PC-3 (cell line): ENCODE measurements around the gene SH3D19. TPM values are rescaled to one million over a fixed set of nuclear protein-coding genes. Genes with fewer than 3 reads are reported as not detected.

ENCODE experiments used
- ATAC-seq: fragments of 200-7000 bp; cut with Tn5 transposase; 2 replicates; pipeline ENCODE4 v1.9.1; 2020; ENCODE audit warnings: mild to moderate bottlenecking, moderate library complexity
- BruUV-seq: library from RNA; stranded (reverse); fragments of 400-500 nt; replicated peaks from 2 replicates; lab custom pipeline; 2021; lab: Mats Ljungman, UMichigan
- CTCF ChIA-PET: fragments of 300-600 bp; sonication (Branson Sonifier 250); formaldehyde crosslinking; loops from one replicate; lab custom pipeline; 2022; ENCODE audit warnings: antibody characterized with exemption; lab: Charles Lee
- POLR2A ChIA-PET: fragments of 300-600 bp; sonication (Branson Sonifier 250); formaldehyde crosslinking; loops from one replicate; lab custom pipeline; 2022; ENCODE audit warnings: antibody characterized with exemption; ENCODE audit not compliant: unreplicated experiment; lab: Charles Lee
- DNase-seq: peaks from one replicate; pipeline ENCODE4 v3.0.0-alpha.2; 2015
- H2AFZ ChIP-seq: fragments of 300-600 bp; sonication (generic); 2 replicates; pipeline ENCODE4 v1.6.0; 2016; ENCODE audit warnings: antibody characterized with exemption, low read length
- H3F3A ChIP-seq: fragments of 300-600 bp; sonication (generic); one replicate; pipeline ENCODE4 v1.6.0; 2017; ENCODE audit warnings: antibody characterized with exemption, low read length, control low read depth, mild to moderate bottlenecking; ENCODE audit not compliant: unreplicated experiment
- H3K27ac ChIP-seq: fragments of 300-600 bp; sonication (generic); 2 replicates; pipeline ENCODE4 v1.5.1; 2016; ENCODE audit warnings: mild to moderate bottlenecking, low read length
- H3K27me3 ChIP-seq: fragments of 300-600 bp; sonication (generic); 2 replicates; pipeline ENCODE4 v1.6.1; 2016; ENCODE audit warnings: low read length, mixed read lengths
- H3K36me3 ChIP-seq: fragments of 300-600 bp; sonication (generic); 2 replicates; pipeline ENCODE4 v1.6.1; 2016; ENCODE audit warnings: low read depth, mixed run types, low read length, mixed read lengths
- H3K4me1 ChIP-seq: fragments of 300-600 bp; sonication (generic); 2 replicates; pipeline ENCODE4 v1.5.1; 2016; ENCODE audit warnings: low read length; ENCODE audit not compliant: insufficient read depth
- H3K4me2 ChIP-seq: fragments of 300-600 bp; sonication (generic); 2 replicates; pipeline ENCODE4 v1.6.0; 2016; ENCODE audit warnings: low read length
- H3K4me3 ChIP-seq: fragments of 300-600 bp; sonication (generic); 2 replicates; pipeline ENCODE4 v1.5.1; 2016; ENCODE audit warnings: mild to moderate bottlenecking, low read length, mixed read lengths
- H3K79me2 ChIP-seq: fragments of 300-600 bp; sonication (generic); 2 replicates; pipeline ENCODE4 v1.6.1; 2017; ENCODE audit warnings: low read length, mixed read lengths
- H3K9ac ChIP-seq: fragments of 300-600 bp; sonication (generic); 2 replicates; pipeline ENCODE4 v1.6.0; 2016; ENCODE audit warnings: mild to moderate bottlenecking, low read length
- H3K9me2 ChIP-seq: fragments of 300-600 bp; sonication (generic); replicated peaks from 2 replicates; pipeline ENCODE4 v1.6.1; 2016; ENCODE audit warnings: mixed run types, low read length, mixed read lengths
- H3K9me3 ChIP-seq: fragments of 300-600 bp; sonication (generic); 2 replicates; pipeline ENCODE4 v1.6.1; 2016; ENCODE audit warnings: low read length, mixed read lengths
- H4K20me1 ChIP-seq: fragments of 300-600 bp; sonication (generic); 2 replicates; pipeline ENCODE4 v1.6.1; 2016; ENCODE audit warnings: low read length, mixed read lengths
- EZH2 ChIP-seq: fragments of 300-600 bp; sonication (generic); IDR thresholded peaks from one replicate; pipeline ENCODE4 v1.6.1; 2017; ENCODE audit warnings: antibody characterized with exemption, mild to moderate bottlenecking, low read length; ENCODE audit not compliant: unreplicated experiment
- EZH2phosphoT487 ChIP-seq: fragments of 300-600 bp; sonication (generic); IDR thresholded peaks from 2 replicates; pipeline ENCODE4 v1.6.1; 2018; ENCODE audit warnings: mild to moderate bottlenecking, antibody characterized with exemption, low read length, borderline replicate concordance
- intact Hi-C: fragments of 100-400 bp; cut with micrococcal nuclease; formaldehyde crosslinking; loops from 2 replicates; pipeline ENCODE4 v1.9.0; 2023
- total RNA-seq: library from RNA; depleted of rRNA; stranded (reverse); fragments of >200 nt; gene quantifications from 2 replicates; pipeline ENCODE4 v1.2.3, GENCODE V29; 2014
- TF ChIP-seq, protein P1 (sequence below): fragments of 300-600 bp; sonication (generic); conservative IDR thresholded peaks from 2 replicates; pipeline ENCODE4 v1.5.1; 2017; ENCODE audit warnings: antibody characterized with exemption, low read depth, mild to moderate bottlenecking, low read length

SH3D19 gene
- total RNA-seq, 1 experiment from 2014 or later = 30.1 TPM

DNA sequence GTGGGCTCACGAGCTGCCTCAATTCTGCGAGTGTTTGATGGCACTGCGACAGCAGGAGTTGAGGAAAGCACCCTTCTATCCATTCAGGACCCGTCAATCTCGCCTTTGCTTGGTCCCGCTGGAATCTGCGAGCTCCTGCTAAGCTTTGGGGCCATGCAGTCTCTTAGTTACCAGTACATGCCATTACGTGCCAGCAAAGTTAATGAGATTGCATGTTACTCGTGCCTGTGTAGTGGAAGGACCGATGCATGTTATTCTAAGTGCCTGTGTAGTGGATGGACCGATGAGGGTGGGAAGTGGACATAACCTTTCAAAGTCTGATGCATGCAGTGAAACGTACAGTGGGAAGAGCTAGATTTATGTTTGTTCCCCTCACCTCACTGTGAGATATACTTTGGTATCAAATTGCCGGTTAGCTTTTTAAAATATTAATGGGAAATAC is 225.4 kb downstream of the SH3D19 start:
- ChIA-PET CTCF (no interaction called here), POLR2A (interaction anchor here (0.6 kb wide), 1 partner anchor 1491 kb away, joined by 5 read pairs; no protein-coding TSS in a partner anchor)
- DNase-seq (no peak), ATAC-seq (peak; percentile 16)
- Histone ChIP-seq H3K36me3 (peaks cover 40% of the 10 kb centered on the region), H3K27ac (peak overlapping the region; percentile 44), H3K4me1 (peaks cover 16% of the 10 kb centered on the region), H3K9me3 (no peaks in the 10 kb centered on the region), H4K20me1 (peaks cover 30% of the 10 kb centered on the region), H3K79me2 (peaks cover 36% of the 10 kb centered on the region), H3K4me2 (peak overlapping the region; percentile 90), H3K4me3 (peak overlapping the region; percentile 88), H3F3A (no peaks in the 10 kb centered on the region), H3K27me3 (no peaks in the 10 kb centered on the region), H3K9me2 (no peaks in the 10 kb centered on the region), H3K9ac (peak overlapping the region; percentile 99), H2AFZ (peak overlapping the region; percentile 57)
- intact Hi-C loops = loop anchor here (2.0 kb wide), 1 partner anchor 85 kb away; the partner anchor contains the start of gene LRBA
- TF ChIP-seq EZH2phosphoT487 (no peak), EZH2 (no peak)
- TF ChIP-seq, protein P1, sequence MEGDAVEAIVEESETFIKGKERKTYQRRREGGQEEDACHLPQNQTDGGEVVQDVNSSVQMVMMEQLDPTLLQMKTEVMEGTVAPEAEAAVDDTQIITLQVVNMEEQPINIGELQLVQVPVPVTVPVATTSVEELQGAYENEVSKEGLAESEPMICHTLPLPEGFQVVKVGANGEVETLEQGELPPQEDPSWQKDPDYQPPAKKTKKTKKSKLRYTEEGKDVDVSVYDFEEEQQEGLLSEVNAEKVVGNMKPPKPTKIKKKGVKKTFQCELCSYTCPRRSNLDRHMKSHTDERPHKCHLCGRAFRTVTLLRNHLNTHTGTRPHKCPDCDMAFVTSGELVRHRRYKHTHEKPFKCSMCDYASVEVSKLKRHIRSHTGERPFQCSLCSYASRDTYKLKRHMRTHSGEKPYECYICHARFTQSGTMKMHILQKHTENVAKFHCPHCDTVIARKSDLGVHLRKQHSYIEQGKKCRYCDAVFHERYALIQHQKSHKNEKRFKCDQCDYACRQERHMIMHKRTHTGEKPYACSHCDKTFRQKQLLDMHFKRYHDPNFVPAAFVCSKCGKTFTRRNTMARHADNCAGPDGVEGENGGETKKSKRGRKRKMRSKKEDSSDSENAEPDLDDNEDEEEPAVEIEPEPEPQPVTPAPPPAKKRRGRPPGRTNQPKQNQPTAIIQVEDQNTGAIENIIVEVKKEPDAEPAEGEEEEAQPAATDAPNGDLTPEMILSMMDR = no peak
- TSS peak; percentile 66 for BruUV-seq

DNA sequence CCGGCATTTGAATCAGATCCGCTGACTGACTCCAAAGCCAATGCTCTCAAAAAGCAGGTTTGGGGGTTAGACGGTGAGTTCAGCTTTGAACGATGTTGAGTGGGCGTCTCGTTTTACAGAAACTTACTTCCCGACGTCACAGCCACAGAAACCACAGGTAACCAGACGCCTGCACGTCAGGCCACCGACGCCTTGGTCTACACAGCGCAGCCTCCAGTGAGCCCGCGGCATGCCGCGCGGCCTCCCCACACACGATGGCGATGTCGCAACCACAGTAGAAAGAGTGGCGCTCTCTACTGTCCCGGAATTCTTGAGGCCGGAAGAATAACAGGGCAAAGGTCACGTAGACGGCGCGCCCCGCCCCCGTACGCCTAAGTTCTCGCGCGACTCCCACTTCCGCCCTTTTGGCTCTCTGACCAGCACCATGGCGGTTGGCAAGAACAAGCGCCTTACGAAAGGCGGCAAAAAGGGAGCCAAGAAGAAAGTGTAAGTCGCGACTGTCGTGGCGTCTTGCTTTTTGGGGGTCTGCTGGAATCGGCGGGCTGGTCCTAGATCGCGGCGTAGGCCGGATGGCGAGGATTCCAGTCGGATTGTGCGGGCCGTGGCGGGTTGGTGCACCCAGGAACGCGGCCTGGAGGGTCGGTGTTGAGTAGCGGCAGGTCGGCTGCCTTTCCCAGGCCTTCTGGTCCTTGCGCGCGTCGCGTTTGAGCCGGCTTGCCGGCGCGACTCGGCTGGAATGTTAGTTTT is 226.0 kb downstream of the SH3D19 start, which contains the start of gene RPS3A:
TSS of gene RPS3A (plus strand) at position 400 of the 747 bp plus-strand sequence. CDS start at position 425, 25 bp downstream.
- CTCF ChIA-PET = no interaction called here

More for the DNA sequence above, 226.0 kb downstream of the SH3D19 start, which contains the start of gene RPS3A:
- POLR2A ChIA-PET = interaction anchor here (0.5 to 0.6 kb wide), 2 partner anchors 75 to 587 kb away, joined by 5 to 20 read pairs; no protein-coding TSS in a partner anchor
- Histone ChIP-seq H3F3A (no peaks in the 10 kb centered on the region), H3K27me3 (no peaks in the 10 kb centered on the region), H3K9me3 (no peaks in the 10 kb centered on the region), H3K4me1 (peaks cover 16% of the 10 kb centered on the region), H4K20me1 (peaks cover 30% of the 10 kb centered on the region), H3K27ac (peak within 1 kb of the TSS; percentile 44), H3K9ac (peak within 1 kb of the TSS; percentile 99), H3K9me2 (no peaks in the 10 kb centered on the region), H2AFZ (peak within 1 kb of the TSS; percentile 79), H3K79me2 (peaks cover 36% of the 10 kb centered on the region), H3K4me2 (peak within 1 kb of the TSS; percentile 90), H3K4me3 (peak within 1 kb of the TSS; percentile 88), H3K36me3 (peaks cover 34% of the 10 kb centered on the region)
- no peak for TF ChIP-seq EZH2phosphoT487
- TF ChIP-seq, protein P1 = peak; percentile 75
- intact Hi-C loops = loop anchor here (2.0 kb wide), 1 partner anchor 85 kb away; the partner anchor contains the start of gene LRBA
- no TSS peak for BruUV-seq
- peak; percentile 95 for DNase-seq
- peak; percentile 95 for ATAC-seq
